GM19099 (cell line): ENCODE data around the gene SPATA2L.

Source experiments
- POLR2A ChIP-seq: IDR thresholded peaks from 3 replicates; pipeline ENCODE4 v1.6.1; 2011; ENCODE audit warnings: low read depth; ENCODE audit not compliant: insufficient read length; ENCODE audit errors: extremely low read depth

The SPATA2L gene

GRCh38 chr16:89687092-89687940 is 14.2 kb downstream of the SPATA2L start:
- TF ChIP-seq POLR2A: no peak

- TF ChIP-seq POLR2A: peak; percentile 92
These were observed 14.9 kb downstream of the SPATA2L start, which contains the start of gene CDK10 for GRCh38 chr16:89686520-89687091. CDK10 (plus strand) TSS chr16:89686689; CDS start chr16:89686711, 22 bp downstream.

GRCh38 chr16:89685916-89686315 is 15.6 kb downstream of the SPATA2L start:
- no peak for TF ChIP-seq POLR2A

- no peak for TF ChIP-seq POLR2A
These were observed 23.2 kb downstream of the SPATA2L start for GRCh38 chr16:89678258-89678657.

- TF ChIP-seq POLR2A: no peak
These were observed 29.1 kb downstream of the SPATA2L start for GRCh38 chr16:89672177-89672941.

- TF ChIP-seq POLR2A: no peak
These were observed 30.7 kb downstream of the SPATA2L start for GRCh38 chr16:89670496-89671431.

- TF ChIP-seq POLR2A: no peak
These were observed 31.8 kb downstream of the SPATA2L start for GRCh38 chr16:89669755-89670154.

- no peak for TF ChIP-seq POLR2A
These were observed 32.7 kb downstream of the SPATA2L start for GRCh38 chr16:89668790-89669158.

- no peak for TF ChIP-seq POLR2A
These were observed 33.9 kb downstream of the SPATA2L start for GRCh38 chr16:89667633-89668032.

GRCh38 chr16:89661215-89661614 is 40.3 kb downstream of the SPATA2L start:
- no peak for TF ChIP-seq POLR2A

GRCh38 chr16:89660146-89660545 is 41.4 kb downstream of the SPATA2L start:
- TF ChIP-seq POLR2A: no peak

GRCh38 chr16:89658221-89658879 is 43.2 kb downstream of the SPATA2L start:
- no peak for TF ChIP-seq POLR2A

- TF ChIP-seq POLR2A: peak; percentile 84
These were observed 43.9 kb downstream of the SPATA2L start, which contains the start of the genes CHMP1A and SPATA33 for GRCh38 chr16:89657442-89658220. CHMP1A (minus strand) TSS chr16:89657708; CDS start chr16:89657588, 120 bp downstream. SPATA33 (plus strand) TSS chr16:89657836; CDS start chr16:89657912, 76 bp downstream.
